MM.1S (cell line): ENCODE results near the gene LRRC4B.

ENCODE experiments used
- EZH2 ChIP-seq: fragments of 300-600 bp; sonication (generic); optimal IDR thresholded peaks from 2 replicates; pipeline ENCODE3; 2017; ENCODE audit warnings: low read depth, mild to moderate bottlenecking, antibody characterized with exemption, low read length, mixed read lengths
- TF ChIP-seq, protein P1 (sequence below): fragments of 300-600 bp; sonication (generic); IDR thresholded peaks from 2 replicates; pipeline ENCODE4 v1.5.1; 2016; ENCODE audit warnings: antibody characterized with exemption, low read length, mixed read lengths

DNA sequence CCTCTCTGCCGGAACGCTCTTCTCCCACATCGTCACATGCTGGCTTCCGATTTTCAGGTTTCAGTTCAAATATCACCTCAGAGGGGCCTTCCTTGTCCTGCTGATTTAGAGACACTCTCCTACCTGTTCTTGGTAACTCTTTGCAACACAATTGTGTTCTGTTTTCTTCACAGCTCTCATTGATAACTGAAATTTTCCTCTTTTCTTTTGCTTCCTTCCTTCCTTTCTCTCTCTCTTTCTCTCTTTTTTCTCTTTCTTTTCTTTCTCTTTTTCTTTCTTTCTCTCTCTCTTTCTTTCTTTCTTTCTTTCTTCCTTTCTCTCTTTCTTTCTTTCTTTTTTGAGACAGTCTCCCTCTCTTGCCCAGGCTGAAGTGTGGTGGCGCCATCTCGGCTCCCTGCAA lies 12.0 kb upstream of the LRRC4B start:
- TF ChIP-seq, protein P1, sequence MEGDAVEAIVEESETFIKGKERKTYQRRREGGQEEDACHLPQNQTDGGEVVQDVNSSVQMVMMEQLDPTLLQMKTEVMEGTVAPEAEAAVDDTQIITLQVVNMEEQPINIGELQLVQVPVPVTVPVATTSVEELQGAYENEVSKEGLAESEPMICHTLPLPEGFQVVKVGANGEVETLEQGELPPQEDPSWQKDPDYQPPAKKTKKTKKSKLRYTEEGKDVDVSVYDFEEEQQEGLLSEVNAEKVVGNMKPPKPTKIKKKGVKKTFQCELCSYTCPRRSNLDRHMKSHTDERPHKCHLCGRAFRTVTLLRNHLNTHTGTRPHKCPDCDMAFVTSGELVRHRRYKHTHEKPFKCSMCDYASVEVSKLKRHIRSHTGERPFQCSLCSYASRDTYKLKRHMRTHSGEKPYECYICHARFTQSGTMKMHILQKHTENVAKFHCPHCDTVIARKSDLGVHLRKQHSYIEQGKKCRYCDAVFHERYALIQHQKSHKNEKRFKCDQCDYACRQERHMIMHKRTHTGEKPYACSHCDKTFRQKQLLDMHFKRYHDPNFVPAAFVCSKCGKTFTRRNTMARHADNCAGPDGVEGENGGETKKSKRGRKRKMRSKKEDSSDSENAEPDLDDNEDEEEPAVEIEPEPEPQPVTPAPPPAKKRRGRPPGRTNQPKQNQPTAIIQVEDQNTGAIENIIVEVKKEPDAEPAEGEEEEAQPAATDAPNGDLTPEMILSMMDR = no peak
- TF ChIP-seq EZH2 = no peak
